ENCODE data around the gene UBN1.
"Not testable (repeated sequence)": the region's sequence is repeated elsewhere in the genome, so short reads cannot be mapped to it uniquely, and the experiment has no call there.

Gene UBN1

DNA sequence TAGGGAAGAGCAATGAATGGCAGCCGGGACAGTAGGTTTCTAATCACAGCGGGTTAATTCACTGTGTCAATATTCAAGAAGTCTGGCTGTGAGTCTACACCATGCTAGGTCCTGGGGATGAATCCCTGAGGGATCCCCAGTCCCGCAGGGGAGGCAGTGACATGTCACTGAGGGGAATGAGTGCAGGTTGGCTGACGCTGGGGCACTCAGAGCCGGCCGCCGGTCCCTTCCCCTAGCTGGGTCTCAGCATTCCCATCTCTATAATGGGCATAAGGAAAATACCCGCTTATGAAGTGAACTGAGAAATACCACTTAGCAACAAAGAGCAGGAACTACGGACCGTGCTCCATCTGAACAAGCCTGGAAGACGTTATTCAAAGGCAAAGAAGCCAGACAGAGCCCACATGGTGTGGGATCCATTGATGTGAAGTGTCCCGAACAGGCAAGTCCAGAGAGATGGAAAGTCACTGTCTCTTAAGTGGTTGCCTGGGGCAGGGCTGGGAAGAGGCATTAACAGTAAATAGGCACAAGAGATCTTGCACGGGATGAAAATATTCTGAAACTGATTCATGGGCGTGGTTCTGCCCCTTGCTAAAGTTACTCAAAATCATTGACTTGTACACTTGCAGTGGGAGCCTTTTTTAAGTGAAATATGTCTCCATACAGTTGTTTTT, 57.8 kb downstream of the UBN1 start:
- DNase-seq (ENCODE audit: low spot score): peak; percentile 14

DNA sequence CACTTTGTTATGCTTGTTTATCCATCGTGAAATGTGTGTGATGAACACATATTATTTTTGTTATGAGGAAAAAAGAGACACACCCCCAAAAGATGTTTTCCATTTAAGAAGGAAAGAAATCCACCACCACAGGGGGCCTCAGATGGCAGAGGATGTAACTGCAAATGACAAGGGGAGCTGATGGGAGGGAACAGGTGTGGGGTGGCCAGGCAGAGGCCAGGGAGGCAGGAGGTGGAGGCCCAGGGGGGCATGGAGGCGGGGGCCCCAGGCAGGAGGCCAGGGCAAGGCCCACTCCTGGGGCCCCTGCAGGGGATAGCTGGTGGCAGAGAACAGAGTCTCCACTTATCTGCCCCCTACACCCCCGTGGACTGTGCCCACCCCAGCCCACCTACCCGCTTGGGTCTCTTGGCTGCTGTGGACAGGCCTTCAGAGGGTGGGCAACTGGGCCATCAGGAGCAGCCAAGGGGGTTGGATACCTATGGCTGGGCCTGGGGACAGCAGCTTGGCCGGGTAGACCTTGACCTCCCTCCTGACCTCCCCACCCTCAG, 61.6 kb downstream of the UBN1 start:
- DNase-seq (ENCODE audit: low spot score): no peak

DNA sequence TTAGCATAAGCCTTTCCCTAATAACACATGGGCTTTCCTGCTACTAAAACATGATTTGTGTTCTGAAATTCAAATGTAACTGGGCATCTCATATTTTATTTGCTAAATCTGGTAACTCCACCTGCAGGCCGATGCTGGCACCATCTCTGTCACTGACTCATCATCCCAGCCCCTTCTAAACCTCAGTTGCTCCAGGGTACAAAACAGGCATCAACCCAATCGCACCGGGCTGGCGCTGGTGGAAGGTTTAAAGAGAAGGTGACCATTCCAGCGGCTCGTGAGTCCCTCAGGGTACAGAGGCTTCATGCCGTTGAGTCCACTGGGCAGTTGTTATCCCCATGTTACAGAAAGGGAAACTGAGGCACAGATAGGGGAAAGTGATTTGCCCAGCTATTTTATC, 62.5 kb downstream of the UBN1 start:
- no peak for DNase-seq (ENCODE audit: low spot score)

DNA sequence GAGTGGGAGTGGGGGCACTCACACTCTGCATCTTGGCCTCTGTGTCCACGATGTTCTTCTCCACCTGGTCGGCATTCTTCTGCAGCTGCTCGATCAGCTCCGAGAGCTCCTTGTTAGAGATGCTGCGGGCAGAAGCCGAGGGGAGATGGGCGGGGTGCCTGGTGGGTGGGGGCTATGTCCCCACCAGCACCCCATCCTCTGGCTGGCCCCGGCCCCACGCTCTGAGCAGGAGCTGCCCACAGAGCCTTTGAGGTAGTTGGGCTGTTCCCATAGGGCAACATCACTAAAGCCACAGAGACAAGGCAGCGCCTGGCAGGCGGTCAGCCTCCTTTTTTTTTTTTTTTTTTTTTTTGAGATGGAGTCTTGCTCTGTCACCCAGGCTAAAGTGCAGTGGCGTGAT, 63.5 kb downstream of the UBN1 start:
- no peak for DNase-seq (ENCODE audit: low spot score)

DNA sequence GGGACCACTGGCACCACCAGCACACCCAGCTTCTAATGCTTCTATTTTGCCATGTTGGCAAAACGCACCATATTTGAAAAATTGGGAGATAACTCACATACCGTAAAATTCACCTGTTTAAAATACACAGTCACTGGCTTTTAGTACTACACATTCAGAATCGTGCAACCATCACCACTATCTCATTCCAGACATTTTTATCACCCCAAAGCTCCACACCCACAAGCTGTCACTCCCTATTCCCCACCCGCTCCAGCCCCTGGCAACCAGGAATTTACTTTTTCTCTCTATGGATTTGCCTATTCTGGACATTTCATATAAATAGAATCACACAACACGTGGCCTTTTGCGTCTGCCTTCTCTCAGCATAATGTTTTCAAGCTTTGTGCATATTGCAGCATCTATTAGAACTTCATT, 64.7 kb downstream of the UBN1 start:
- no peak for DNase-seq (ENCODE audit: low spot score)

DNA sequence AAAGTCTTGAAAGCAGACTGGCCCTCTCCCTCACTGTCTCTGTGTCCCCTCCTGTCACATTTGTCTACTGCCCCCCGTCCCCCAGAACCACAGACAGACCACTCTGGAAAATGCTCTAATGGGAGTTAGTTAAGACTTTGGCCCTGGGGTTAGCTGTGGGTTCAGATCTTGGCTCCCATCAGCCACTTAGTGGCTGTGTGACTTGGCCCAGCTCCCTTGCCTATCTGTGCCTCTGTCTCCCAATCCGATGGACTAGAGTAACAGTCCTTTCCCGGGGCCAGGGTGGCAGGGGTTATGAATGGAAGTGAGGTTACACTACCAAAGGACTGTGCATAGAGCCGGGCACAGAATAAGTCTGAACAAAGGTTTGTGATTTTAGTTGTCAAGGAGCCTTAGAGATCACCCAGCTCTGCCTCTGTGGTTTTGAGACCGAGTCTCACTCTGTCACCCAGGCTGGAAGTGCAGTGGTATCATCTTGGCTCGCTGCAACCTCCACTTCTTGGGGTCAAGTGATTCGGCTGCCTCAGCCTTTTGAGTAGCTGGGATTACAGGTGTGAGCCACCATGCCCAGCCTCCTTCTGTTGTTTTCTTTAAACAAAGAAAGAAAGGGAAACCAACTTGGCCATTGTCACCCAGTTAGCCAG, 66.0 kb downstream of the UBN1 start:
- no peak for DNase-seq (ENCODE audit: low spot score)

DNA sequence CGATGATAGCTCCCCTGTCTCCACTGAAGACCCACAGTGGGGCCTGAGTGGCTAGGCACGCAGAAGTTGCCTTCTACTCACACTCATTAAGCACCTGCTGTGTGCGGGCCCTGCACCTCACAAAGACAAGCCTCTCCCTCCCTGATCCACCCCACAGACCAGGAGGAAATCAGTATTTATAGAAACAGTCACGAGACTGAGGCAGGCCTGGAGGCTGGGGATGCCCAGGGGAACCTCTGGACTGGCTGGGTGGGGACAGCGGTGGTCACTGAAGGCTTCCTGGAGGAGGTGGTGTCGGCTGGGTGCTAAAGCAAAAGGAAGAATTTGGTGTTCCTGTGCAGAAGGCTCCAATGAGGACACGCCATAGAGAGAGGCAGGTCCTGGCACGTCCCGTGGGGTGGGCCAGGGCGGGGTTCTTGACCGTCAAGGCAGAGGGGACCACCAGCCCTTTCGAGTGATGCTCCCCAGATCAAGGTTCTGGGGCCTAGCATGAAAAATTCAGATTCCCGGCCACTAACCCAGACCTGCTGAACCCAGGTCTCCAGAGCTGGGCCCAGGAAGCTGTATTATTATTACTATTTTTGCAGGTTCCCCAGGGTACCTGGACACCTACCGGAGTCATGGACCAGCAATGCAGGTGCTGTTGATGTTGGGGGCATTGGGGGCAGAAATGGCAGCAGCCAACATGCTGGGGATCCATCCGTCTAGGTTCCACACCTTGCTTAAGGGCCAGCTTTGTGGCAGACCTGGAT, 66.7 kb downstream of the UBN1 start:
- no peak for DNase-seq (ENCODE audit: low spot score)

DNA sequence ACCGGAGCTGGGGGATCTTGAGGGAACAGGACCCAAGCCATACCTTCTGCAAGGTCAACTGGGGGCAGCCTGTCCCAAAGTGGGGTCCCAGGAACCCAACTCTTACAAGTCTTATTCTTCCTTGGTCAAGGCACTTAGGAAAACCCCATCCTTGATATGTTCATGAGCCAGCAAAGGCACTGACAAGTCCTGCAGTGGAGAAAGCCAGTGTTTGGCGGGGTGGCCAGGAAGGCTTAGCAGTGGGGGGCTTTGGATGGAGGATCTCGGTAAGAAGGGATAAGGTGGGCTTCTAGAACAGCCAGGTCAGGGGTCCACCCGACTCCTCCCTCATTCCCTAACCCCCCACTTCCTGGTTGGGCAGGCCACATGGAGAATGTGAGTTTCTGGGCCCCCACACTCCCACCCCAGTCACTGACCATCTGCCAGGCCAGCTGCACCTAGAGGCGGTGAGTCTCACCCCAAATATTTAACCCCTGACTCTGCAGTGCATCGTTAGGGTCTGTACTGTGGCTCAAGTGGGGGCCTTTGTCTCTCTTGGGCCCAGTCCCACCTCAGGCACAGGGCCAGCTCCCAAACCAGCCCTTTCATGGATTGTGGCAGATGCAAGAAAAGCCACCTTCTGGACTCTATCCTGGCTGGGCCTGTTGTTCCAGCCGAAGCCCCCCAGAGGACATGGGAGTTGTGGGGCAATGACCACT, 67.4 kb downstream of the UBN1 start:
- no peak for DNase-seq (ENCODE audit: low spot score)

DNA sequence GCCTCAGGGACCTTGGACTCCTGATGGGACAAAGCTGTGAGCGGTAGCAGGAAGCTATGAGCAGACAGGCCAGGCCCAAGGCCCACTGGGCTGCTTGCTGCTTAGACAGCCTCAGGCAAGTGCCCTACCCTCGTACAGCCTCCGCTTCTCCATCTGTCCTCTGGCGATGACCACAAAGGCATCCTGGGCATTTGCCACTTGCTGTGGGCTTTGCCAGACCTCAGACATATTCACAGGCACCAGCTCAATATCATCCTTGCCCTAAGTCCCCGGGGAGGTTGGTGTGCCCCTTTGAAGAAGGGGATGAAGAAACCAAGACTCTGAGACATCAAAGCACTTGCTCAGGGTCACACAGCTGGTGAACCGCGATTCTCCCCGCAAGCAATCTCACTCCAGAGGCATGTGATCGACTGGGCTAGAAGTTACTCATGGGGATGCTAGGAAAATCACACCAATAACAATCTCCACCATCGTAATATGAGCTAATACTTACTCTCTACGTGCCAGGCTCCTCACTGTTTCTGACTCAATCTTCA, 68.0 kb downstream of the UBN1 start:
- no peak for DNase-seq (ENCODE audit: low spot score)

DNA sequence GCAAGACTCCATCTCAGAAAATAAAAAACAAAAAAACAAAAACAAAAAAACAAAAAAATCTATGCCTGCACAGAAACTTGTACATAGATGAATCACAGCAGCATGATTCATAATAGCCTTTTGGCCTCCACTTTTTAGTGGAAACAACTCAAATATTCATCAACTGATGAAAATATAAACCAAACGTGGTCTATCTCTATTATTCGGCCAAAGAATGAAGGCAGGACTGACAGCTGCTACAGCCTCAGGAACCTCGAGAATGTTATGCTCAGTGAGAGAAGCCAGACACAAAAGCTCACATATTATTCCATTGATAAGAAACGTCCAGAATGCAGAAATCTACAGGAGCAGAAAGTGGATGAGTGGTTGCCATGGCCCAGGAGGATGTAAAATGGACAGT, 69.8 kb downstream of the UBN1 start:
- DNase-seq (ENCODE audit: low spot score): no peak

DNA sequence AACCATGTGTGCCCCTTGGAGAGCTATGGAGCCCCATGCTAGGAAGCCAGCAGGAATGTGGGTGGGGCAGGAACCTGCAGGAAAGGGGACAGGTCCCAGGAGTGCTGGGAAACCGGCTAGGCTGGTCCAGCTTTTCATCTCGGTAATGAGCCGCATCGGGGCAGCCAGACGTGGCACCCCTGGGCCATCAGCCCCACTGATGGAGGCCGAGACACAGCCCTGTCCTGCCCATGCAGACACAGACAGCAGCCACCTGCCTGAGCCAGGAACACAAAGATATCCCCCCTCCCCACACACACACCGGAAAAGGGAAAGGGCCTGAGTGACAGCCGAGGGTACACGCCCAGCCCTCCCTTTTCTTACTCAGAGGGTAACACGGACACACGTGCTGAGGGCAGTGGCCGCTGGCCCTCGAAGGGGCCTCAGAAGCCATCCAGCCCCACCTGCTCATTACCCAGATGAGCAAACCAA, 71.5 kb downstream of the UBN1 start:
- DNase-seq (ENCODE audit: low spot score): no peak

DNA sequence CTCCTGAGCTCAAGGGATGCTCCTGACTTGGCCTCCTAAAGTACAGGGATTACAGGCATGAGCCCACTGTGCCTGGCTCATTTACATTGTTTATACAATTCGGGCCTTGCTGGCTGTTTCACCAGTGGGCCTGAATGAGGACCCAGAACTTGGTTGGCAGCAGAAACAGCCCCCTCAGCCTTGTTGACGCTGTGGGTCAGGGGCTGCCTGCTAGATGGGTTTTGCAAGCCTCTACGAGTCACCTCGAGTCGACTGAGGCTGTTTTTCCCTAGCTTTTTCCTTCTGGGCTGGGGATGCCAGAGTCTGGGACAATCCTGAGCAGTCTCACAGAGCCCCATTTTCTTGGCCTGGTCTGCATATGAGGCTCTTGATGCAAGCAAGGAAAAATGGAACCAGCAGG, 73.5 kb downstream of the UBN1 start:
- DNase-seq (ENCODE audit: low spot score): no peak

DNA sequence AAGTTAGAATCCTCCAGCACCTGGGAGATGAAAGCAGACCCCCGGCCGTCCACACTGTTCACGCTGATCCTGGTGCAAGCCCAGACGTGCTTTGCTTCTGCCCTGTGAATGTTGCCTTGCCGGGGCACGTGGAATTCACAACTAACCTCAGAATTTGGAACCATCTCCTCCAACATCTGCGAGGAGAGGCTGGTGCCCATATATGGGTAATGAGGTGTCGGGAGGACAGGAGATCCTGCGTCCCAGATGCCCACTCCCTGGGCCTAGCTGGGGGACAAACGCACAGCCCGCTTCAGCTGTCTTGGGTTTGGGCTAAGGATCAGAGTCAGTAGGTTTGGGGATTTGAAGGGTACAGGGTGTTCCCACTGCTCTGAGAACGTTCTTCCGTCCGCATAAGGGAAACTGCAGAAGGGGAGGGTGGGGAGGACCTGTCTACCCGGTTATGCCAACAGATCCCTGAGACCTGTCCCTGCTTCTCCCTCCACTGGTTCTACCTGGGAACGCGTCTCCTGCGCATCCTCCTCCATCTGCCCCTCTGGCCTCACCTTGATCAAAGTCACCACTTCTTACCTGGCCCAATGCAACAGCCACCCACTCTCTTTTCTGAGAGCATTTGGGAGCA, 75.6 kb downstream of the UBN1 start:
- no peak for DNase-seq (ENCODE audit: low spot score)

DNA sequence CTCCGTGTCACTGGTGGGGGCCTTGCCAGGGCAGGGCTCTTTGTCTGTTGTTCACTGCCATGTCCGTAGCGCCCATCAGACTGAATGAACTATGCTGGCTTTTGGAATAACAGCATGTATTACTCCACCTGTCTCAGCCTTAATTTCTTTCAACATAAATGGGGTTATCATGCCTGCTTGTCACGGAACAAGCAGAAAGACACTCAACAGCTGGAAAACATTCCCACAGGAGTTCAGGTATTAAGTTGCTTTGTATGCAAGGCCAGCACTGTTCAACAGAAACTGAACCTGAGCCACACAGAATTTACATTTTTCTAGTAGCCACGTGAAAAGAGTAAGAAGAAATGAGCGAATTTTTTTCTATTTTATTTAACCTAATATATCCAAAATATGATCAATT, 76.6 kb downstream of the UBN1 start:
- DNase-seq (ENCODE audit: low spot score): no peak

DNA sequence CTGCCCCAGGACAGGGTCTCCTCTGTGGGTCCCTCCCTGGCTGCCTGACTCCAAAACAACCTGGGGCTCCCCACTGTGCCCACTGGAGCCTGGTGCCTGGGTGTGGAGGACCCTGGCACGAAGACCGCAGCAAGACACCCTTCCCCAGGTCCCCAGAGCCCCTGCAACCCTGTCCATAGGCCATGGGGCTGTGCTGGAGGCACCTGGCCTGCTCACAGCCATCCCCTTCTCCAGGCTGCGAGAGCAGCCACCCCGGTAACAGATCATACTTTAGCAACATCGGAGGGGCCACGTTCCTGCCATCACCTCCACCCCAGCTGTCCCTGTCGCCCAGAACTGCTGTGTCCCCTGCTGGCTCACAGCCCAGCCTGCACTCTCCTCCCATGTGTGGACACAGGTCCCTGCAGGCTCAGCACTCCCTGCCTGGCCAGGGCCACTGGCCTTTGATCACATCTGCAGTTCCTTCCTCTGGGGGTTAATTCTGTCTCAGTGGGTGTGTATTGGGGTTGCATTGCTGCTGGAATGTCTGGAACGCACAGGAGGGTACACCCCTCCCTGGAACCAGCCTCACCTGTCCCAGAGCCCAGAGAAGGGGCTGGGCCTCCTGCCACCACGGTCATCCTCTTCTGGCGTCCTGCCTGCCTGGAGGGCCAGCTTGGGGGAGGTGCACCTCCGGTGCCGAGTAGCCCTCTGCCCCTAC, 77.5 kb downstream of the UBN1 start:
- DNase-seq (ENCODE audit: low spot score): no peak

DNA sequence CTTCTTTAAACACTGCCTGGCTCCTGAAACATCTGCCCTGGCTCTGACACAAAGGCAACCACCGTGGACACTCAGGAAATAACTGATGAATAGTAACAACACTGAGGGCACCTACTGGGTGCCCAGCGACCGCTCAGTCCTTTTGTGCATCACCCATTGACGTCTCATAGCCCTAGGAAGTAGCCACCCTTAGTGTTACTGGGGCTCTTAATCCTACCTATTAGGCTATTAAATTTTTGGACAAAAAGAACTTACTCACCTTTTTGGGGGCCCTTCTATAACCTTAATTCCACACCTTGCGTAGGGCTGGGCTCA, 78.0 kb downstream of the UBN1 start:
- DNase-seq (ENCODE audit: low spot score): no peak

DNA sequence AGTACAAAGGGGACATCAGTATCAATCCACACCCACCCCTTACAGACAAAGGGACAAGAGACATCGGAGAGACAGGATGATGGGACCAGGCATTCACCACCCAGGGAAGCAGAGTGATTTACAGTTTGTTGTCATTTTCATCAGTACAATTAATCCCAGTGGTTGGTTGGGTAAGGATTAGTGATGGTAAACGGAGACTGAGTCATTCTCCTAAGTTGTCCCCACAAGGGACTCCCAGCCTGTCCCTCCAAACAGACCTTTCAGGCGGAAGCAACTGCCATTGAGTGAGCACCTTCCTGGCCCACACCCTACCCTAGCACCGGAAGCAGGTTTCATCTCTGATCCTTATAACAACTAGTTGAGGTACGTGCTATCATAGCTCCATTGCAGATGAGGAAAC, 78.5 kb downstream of the UBN1 start:
- no peak for DNase-seq (ENCODE audit: low spot score)

DNA sequence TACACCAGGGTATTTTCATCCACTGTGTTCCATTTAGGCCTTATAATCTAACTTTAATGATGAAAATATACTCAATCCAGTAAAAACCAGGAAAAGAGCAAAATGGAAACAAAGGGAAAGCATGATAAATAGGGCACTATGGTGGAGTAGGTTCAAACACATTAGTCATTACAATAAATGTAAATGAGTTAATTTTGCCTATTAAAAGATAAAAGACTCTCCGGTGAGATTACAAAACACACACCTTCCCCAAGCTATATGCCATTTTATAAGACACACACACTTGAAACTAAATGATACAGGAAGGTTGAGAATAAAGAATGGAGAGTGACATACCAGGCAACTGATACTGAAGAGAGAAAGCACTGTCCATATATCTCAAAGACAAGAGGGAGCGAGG, 79.6 kb downstream of the UBN1 start:
- no peak for DNase-seq (ENCODE audit: low spot score)

DNA sequence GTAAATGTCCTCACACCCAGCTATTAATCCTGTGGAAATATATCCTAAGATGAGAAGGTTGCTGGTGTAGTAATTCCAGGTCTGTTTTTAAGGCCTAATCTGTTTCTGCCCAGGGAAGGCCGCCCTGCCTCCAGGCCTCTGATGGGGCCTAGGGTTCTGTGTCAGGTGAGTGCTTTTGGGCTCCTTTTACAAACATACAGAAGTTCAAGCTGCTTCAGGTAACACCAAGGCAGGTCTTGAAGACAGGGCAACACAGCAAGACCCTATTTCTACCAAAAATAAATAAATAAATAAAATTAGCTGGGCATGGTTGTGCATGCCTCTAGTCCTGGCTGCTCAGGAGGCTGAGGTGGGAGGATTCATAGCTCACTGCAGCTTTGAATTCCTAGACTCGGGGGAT, 80.4 kb downstream of the UBN1 start:
- no peak for DNase-seq (ENCODE audit: low spot score)

DNA sequence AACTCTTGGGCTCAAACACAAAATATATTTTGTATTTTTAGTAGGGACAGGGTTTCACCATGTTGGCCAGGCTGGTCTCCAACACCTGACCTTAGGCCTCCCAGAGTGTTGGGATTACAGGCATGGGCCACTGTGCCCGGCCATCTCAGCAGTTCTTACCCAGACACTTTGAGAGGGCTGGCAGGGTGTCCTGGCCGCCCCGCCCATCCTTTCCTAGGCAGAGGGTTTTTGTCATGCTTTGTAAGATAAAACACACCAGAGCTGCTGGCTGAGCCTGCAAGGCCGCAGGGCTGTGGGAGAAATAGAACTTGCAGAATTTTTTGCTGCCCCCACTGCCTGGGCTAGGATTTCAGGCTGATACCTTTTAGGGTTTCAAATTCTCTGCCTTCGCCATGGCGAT, 80.9 kb downstream of the UBN1 start:
- no peak for DNase-seq (ENCODE audit: low spot score)

DNA sequence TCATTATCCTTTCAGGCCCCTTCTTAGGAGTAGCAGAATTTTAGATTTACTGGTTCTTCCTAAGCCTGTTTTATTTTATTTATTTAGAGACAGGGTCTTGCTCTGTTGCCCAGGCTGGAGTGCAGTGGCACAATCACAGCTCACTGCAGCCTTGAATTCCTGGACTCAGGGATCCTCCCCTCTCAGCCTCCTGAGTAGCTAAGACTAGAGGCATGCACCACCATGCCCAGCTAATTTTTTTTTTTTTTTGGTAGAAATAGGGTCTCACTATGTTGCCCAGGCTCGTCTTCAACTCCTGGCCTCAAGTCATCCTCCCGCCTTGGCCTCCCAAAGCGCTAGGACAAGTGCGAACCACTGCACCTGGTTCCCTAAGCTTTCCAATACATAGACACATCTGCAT, 82.3 kb downstream of the UBN1 start:
- not testable (repeated sequence) for DNase-seq (ENCODE audit: low spot score)

All from COLO829 (cell line).